ENCODE data around the gene CD28.
"Not testable (repeated sequence)": the region's sequence is repeated elsewhere in the genome, so short reads cannot be mapped to it uniquely, and the experiment has no call there.

The CD28 gene

GRCh38 chr2:203781151-203781550 lies 74.7 kb downstream of the CD28 start:
- Mint-ChIP-seq H3K4me1 (peaks cover 32% of the 10 kb centered on the region), H3K4me3 (no peak overlapping the region), H3K9me3 (peaks cover 19% of the 10 kb centered on the region), H3K36me3 (ENCODE audit: low read depth) (peaks cover 2% of the 10 kb centered on the region), H3K27ac (no peak overlapping the region), H3K27me3 (ENCODE audit: low read depth, poor library complexity) (no peaks in the 10 kb centered on the region)
- DNase-seq: no peak
- no peak for TF ChIP-seq CTCF (IDR thresholded peaks at IDR 0.05)

GRCh38 chr2:203782262-203782976 lies 76.0 kb downstream of the CD28 start:
- Mint-ChIP-seq H3K27ac (no peak overlapping the region), H3K4me1 (peaks cover 32% of the 10 kb centered on the region)

GRCh38 chr2:203783496-203784203 lies 77.2 kb downstream of the CD28 start:
- Mint-ChIP-seq H3K4me3 (no peak overlapping the region), H3K36me3 (ENCODE audit: low read depth) (peaks cover 8% of the 10 kb centered on the region), H3K27ac (peak overlapping the region; percentile 94), H3K4me1 (peaks cover 32% of the 10 kb centered on the region), H3K27me3 (ENCODE audit: low read depth, poor library complexity) (no peaks in the 10 kb centered on the region), H3K9me3 (peaks cover 22% of the 10 kb centered on the region)
- TF ChIP-seq CTCF (IDR thresholded peaks at IDR 0.05): no peak
- no peak for DNase-seq

More at GRCh38 chr2:203782262-203782976, 76.0 kb downstream of the CD28 start:
- peak; percentile 67 for TF ChIP-seq CTCF (IDR thresholded peaks at IDR 0.05)
- peak; percentile 41 for DNase-seq
- Mint-ChIP-seq H3K4me3 (no peak overlapping the region), H3K27me3 (ENCODE audit: low read depth, poor library complexity) (no peaks in the 10 kb centered on the region), H3K9me3 (peaks cover 24% of the 10 kb centered on the region), H3K36me3 (ENCODE audit: low read depth) (peaks cover 8% of the 10 kb centered on the region)

- H3K4me3 Mint-ChIP-seq; H3K36me3 Mint-ChIP-seq (ENCODE audit: low read depth); DNase-seq; H3K27me3 Mint-ChIP-seq (ENCODE audit: low read depth, poor library complexity): not testable (repeated sequence)
- H3K9me3 Mint-ChIP-seq: peaks cover 17% of the 10 kb centered on the region
- peaks cover 34% of the 10 kb centered on the region for H3K4me1 Mint-ChIP-seq
- peak overlapping the region; percentile 97 for H3K27ac Mint-ChIP-seq
Observed at GRCh38 chr2:203784710-203785270, 78.4 kb downstream of the CD28 start.

- peaks cover 34% of the 10 kb centered on the region for H3K4me1 Mint-ChIP-seq
- not testable (repeated sequence) for H3K36me3 Mint-ChIP-seq (ENCODE audit: low read depth); H3K27ac Mint-ChIP-seq; H3K4me3 Mint-ChIP-seq; H3K27me3 Mint-ChIP-seq (ENCODE audit: low read depth, poor library complexity); DNase-seq
- H3K9me3 Mint-ChIP-seq: peaks cover 15% of the 10 kb centered on the region
Observed at GRCh38 chr2:203785391-203786110, 79.1 kb downstream of the CD28 start.

GRCh38 chr2:203786549-203787351 lies 80.3 kb downstream of the CD28 start:
- Mint-ChIP-seq H3K27ac (no peak overlapping the region), H3K27me3 (ENCODE audit: low read depth, poor library complexity) (peaks cover under 1% of the 10 kb centered on the region), H3K4me3 (no peak overlapping the region), H3K4me1 (peaks cover 34% of the 10 kb centered on the region), H3K9me3 (peaks cover 15% of the 10 kb centered on the region), H3K36me3 (ENCODE audit: low read depth) (peaks cover 8% of the 10 kb centered on the region)
- no peak for TF ChIP-seq CTCF (IDR thresholded peaks at IDR 0.05)
- no peak for DNase-seq

All from nephron progenitor cell (in vitro differentiated cells).